ENCODE measurements around the gene C10orf143.

C10orf143 gene

GRCh38 chr10:130016095-130016494, 94.5 kb downstream of the C10orf143 start:
- no peak for DNase-seq (ENCODE audit: low read depth, low spot score)

GRCh38 chr10:130015075-130015695, 95.4 kb downstream of the C10orf143 start:
- DNase-seq (ENCODE audit: low read depth, low spot score) = no peak

- DNase-seq (ENCODE audit: low read depth, low spot score) = no peak
Observed at GRCh38 chr10:130014263-130015074, 96.2 kb downstream of the C10orf143 start.
